SK-N-SH (cell line): ENCODE results near the gene RPS6KA2.

ENCODE experiments used
- ELF1 ChIP-seq: IDR thresholded peaks from 2 replicates; pipeline ENCODE4 v1.4.0; 2012
- GATA2 ChIP-seq: sonication (generic); formaldehyde crosslinking; IDR thresholded peaks from 2 replicates; pipeline ENCODE4 v1.5.0; 2020; ENCODE audit warnings: mild to moderate bottlenecking, missing genetic modification reagents
- NFIC ChIP-seq: IDR thresholded peaks from 2 replicates; pipeline ENCODE4 v1.4.0; 2012; ENCODE audit warnings: borderline replicate concordance
- TAF1 ChIP-seq: IDR thresholded peaks from 2 replicates; pipeline ENCODE4 v1.6.1; 2012; ENCODE audit warnings: low read depth, mild to moderate bottlenecking, low read length, moderate library complexity, borderline replicate concordance
- TEAD4 ChIP-seq: IDR thresholded peaks from 2 replicates; pipeline ENCODE4 v1.4.0; 2012; ENCODE audit warnings: mild to moderate bottlenecking, borderline replicate concordance; ENCODE audit not compliant: insufficient read depth
- TF ChIP-seq, protein P1 (sequence below): IDR thresholded peaks from 2 replicates; pipeline ENCODE4; 2012
- TF ChIP-seq, protein P2 (sequence below): fragments of 200-600 bp; sonication (generic); IDR thresholded peaks from 2 replicates; pipeline ENCODE4 v1.6.1; 2017; ENCODE audit warnings: antibody characterized with exemption, mild to moderate bottlenecking, moderate library complexity

DNA sequence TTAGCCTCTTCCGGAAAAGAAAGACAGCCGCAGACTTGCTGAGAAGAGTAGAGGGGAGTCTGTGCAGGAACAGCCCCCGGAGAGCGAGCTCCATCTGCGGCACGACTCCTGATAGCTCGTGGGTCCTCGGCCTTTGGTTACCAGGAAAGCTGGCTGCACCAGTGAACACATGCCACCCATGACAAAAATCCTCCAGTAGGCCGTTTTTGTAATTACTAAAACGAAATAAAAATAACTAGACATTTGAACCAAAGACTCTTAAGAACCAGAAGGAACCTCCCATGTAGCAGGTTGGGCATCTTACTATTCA, 82.8 kb downstream of the RPS6KA2 start:
- TF ChIP-seq, protein P1, sequence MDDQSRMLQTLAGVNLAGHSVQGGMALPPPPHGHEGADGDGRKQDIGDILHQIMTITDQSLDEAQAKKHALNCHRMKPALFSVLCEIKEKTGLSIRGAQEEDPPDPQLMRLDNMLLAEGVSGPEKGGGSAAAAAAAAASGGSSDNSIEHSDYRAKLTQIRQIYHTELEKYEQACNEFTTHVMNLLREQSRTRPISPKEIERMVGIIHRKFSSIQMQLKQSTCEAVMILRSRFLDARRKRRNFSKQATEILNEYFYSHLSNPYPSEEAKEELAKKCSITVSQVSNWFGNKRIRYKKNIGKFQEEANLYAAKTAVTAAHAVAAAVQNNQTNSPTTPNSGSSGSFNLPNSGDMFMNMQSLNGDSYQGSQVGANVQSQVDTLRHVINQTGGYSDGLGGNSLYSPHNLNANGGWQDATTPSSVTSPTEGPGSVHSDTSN: no peak
- TF ChIP-seq ELF1: no peak
- TF ChIP-seq TAF1: no peak
- no peak for TF ChIP-seq GATA2
- TF ChIP-seq, protein P2, sequence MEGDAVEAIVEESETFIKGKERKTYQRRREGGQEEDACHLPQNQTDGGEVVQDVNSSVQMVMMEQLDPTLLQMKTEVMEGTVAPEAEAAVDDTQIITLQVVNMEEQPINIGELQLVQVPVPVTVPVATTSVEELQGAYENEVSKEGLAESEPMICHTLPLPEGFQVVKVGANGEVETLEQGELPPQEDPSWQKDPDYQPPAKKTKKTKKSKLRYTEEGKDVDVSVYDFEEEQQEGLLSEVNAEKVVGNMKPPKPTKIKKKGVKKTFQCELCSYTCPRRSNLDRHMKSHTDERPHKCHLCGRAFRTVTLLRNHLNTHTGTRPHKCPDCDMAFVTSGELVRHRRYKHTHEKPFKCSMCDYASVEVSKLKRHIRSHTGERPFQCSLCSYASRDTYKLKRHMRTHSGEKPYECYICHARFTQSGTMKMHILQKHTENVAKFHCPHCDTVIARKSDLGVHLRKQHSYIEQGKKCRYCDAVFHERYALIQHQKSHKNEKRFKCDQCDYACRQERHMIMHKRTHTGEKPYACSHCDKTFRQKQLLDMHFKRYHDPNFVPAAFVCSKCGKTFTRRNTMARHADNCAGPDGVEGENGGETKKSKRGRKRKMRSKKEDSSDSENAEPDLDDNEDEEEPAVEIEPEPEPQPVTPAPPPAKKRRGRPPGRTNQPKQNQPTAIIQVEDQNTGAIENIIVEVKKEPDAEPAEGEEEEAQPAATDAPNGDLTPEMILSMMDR: no peak
- no peak for TF ChIP-seq NFIC
- no peak for TF ChIP-seq TEAD4
